Loucy (cell line): ENCODE measurements around the gene PSMD1.

Experiments used
- H2AFZ ChIP-seq: fragments of 200-600 bp; sonication (generic); 2 replicates; pipeline ENCODE4 v1.6.0; 2016; ENCODE audit warnings: antibody characterized with exemption, mild to moderate bottlenecking, low read length, moderate library complexity
- H3F3A ChIP-seq: fragments of 200-600 bp; 2 replicates; pipeline ENCODE4 v1.6.0; 2016; ENCODE audit warnings: antibody characterized with exemption, low read depth, mild to moderate bottlenecking
- H3K27me3 ChIP-seq: fragments of 200-600 bp; sonication (generic); 2 replicates; pipeline ENCODE4 v1.6.1; 2014; ENCODE audit warnings: low read length, mild to moderate bottlenecking; ENCODE audit not compliant: insufficient read depth, poor library complexity, severe bottlenecking
- H3K36me3 ChIP-seq: fragments of 200-600 bp; sonication (generic); 2 replicates; pipeline ENCODE4 v1.6.1; 2016; ENCODE audit warnings: low read length; ENCODE audit not compliant: insufficient read depth
- H3K4me1 ChIP-seq: fragments of 200-600 bp; sonication (generic); 2 replicates; pipeline ENCODE4 v1.5.1; 2014; ENCODE audit warnings: low read length, mild to moderate bottlenecking; ENCODE audit not compliant: insufficient read depth, poor library complexity, severe bottlenecking
- H3K4me2 ChIP-seq: fragments of 200-600 bp; sonication (generic); 2 replicates; pipeline ENCODE4 v1.6.0; 2014; ENCODE audit warnings: antibody characterized with exemption, low read length, low read depth, mild to moderate bottlenecking; ENCODE audit not compliant: poor library complexity, severe bottlenecking
- H3K4me3 ChIP-seq: fragments of 200-600 bp; sonication (generic); 2 replicates; pipeline ENCODE4 v1.5.1; 2014; ENCODE audit warnings: low read length, mild to moderate bottlenecking, mixed read lengths; ENCODE audit not compliant: poor library complexity, severe bottlenecking
- H3K79me2 ChIP-seq: fragments of 200-600 bp; sonication (generic); 2 replicates; pipeline ENCODE4 v1.6.1; 2014; ENCODE audit warnings: low read length; ENCODE audit not compliant: insufficient read depth
- H3K9ac ChIP-seq: fragments of 200-600 bp; sonication (generic); 2 replicates; pipeline ENCODE4 v1.6.0; 2014; ENCODE audit warnings: mild to moderate bottlenecking, low read depth, low read length, moderate library complexity; ENCODE audit not compliant: poor library complexity, severe bottlenecking
- H3K9me2 ChIP-seq: fragments of 200-600 bp; sonication (generic); replicated peaks from 2 replicates; pipeline ENCODE4 v1.6.1; 2016; ENCODE audit warnings: low read depth, low read length, mixed read lengths
- H3K9me3 ChIP-seq: fragments of 200-600 bp; sonication (generic); 2 replicates; pipeline ENCODE4 v1.6.1; 2014; ENCODE audit warnings: mild to moderate bottlenecking, antibody characterized with exemption, low read length, low read depth; ENCODE audit not compliant: insufficient read depth
- H4K20me1 ChIP-seq: fragments of 200-600 bp; sonication (generic); 2 replicates; pipeline ENCODE4 v1.6.0; 2014; ENCODE audit warnings: antibody characterized with exemption, low read length, mild to moderate bottlenecking; ENCODE audit not compliant: insufficient read depth, poor library complexity, severe bottlenecking
- EZH2phosphoT487 ChIP-seq: fragments of 200-600 bp; IDR thresholded peaks from 2 replicates; pipeline ENCODE4 v1.6.1; 2018; ENCODE audit warnings: antibody characterized with exemption, mild to moderate bottlenecking, moderate library complexity, borderline replicate concordance
- TF ChIP-seq, protein P1 (sequence below): fragments of 200-600 bp; sonication (generic); conservative IDR thresholded peaks from 2 replicates; pipeline ENCODE4 v1.5.1; 2014; ENCODE audit warnings: mild to moderate bottlenecking, antibody characterized with exemption, low read length

PSMD1 gene

DNA sequence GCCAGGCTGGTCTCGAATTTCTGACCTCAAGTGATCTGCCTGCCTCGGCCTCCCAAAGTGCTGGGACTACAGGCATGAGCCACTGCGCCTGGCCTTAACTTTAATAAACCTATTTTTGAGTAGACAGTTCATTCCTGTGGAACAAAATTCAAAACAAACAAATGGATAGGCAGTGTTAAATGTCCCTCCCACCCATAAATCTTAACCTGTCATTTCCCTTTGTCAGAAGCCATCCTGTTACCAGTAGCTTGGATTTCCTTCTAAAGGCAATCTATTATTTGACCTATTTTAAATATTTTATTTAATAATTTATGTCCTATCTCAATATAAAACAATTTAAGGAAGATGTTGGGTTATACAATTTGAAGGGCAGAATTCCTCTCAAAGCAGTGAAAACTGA lies 25.9 kb upstream of the PSMD1 start:
- no peaks in the 10 kb centered on the region for H3K4me1 ChIP-seq
- no peaks in the 10 kb centered on the region for H3K9me3 ChIP-seq
- no peak overlapping the region for H3K9ac ChIP-seq
- no peaks in the 10 kb centered on the region for H3K9me2 ChIP-seq
- no peaks in the 10 kb centered on the region for H3F3A ChIP-seq
- no peaks in the 10 kb centered on the region for H4K20me1 ChIP-seq
- TF ChIP-seq EZH2phosphoT487 = no peak
- TF ChIP-seq, protein P1, sequence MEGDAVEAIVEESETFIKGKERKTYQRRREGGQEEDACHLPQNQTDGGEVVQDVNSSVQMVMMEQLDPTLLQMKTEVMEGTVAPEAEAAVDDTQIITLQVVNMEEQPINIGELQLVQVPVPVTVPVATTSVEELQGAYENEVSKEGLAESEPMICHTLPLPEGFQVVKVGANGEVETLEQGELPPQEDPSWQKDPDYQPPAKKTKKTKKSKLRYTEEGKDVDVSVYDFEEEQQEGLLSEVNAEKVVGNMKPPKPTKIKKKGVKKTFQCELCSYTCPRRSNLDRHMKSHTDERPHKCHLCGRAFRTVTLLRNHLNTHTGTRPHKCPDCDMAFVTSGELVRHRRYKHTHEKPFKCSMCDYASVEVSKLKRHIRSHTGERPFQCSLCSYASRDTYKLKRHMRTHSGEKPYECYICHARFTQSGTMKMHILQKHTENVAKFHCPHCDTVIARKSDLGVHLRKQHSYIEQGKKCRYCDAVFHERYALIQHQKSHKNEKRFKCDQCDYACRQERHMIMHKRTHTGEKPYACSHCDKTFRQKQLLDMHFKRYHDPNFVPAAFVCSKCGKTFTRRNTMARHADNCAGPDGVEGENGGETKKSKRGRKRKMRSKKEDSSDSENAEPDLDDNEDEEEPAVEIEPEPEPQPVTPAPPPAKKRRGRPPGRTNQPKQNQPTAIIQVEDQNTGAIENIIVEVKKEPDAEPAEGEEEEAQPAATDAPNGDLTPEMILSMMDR = no peak
- no peaks in the 10 kb centered on the region for H3K79me2 ChIP-seq
- H3K4me2 ChIP-seq = no peak overlapping the region
- H2AFZ ChIP-seq = no peak overlapping the region
- no peaks in the 10 kb centered on the region for H3K27me3 ChIP-seq
- no peaks in the 10 kb centered on the region for H3K36me3 ChIP-seq
- H3K4me3 ChIP-seq = no peak overlapping the region

- H4K20me1 ChIP-seq = no peaks in the 10 kb centered on the region
- H3K79me2 ChIP-seq = no peaks in the 10 kb centered on the region
- H3K9me3 ChIP-seq = no peaks in the 10 kb centered on the region
- TF ChIP-seq, protein P1 = no peak
- no peak for TF ChIP-seq EZH2phosphoT487
- H3K36me3 ChIP-seq = no peaks in the 10 kb centered on the region
- H3K9me2 ChIP-seq = no peaks in the 10 kb centered on the region
- H3K4me1 ChIP-seq = no peaks in the 10 kb centered on the region
- H3K9ac ChIP-seq = no peak overlapping the region
- no peak overlapping the region for H2AFZ ChIP-seq
- H3F3A ChIP-seq = no peaks in the 10 kb centered on the region
- no peak overlapping the region for H3K4me3 ChIP-seq
- H3K27me3 ChIP-seq = no peaks in the 10 kb centered on the region
- no peak overlapping the region for H3K4me2 ChIP-seq
Measured at GRCh38 chr2:231032575-231033140, 24.0 kb upstream of the PSMD1 start.

GRCh38 chr2:231033147-231034132 lies 23.2 kb upstream of the PSMD1 start:
- TF ChIP-seq, protein P1 = no peak
- TF ChIP-seq EZH2phosphoT487 = no peak

More at GRCh38 chr2:231033147-231034132, 23.2 kb upstream of the PSMD1 start:
- Histone ChIP-seq H2AFZ (no peak overlapping the region), H3K79me2 (no peaks in the 10 kb centered on the region), H3K4me2 (no peak overlapping the region), H3K9ac (no peak overlapping the region), H3K36me3 (no peaks in the 10 kb centered on the region), H4K20me1 (no peaks in the 10 kb centered on the region), H3K4me3 (no peak overlapping the region), H3K9me3 (no peaks in the 10 kb centered on the region), H3F3A (no peaks in the 10 kb centered on the region), H3K27me3 (no peaks in the 10 kb centered on the region), H3K4me1 (no peaks in the 10 kb centered on the region), H3K9me2 (no peaks in the 10 kb centered on the region)
